HEK293 (cell line): Measurements from ENCODE around the gene MRPL18.

Experiments used
- CTCF ChIP-seq: fragments of 450-650 bp; formaldehyde crosslinking; IDR thresholded peaks from 2 replicates; pipeline ENCODE4 v1.5.1; 2016; ENCODE audit warnings: missing biosample characterization, missing genetic modification characterization
- KLF1 ChIP-seq: fragments of 450-650 bp; formaldehyde crosslinking; IDR thresholded peaks from 2 replicates; pipeline ENCODE4 v1.5.1; 2016; ENCODE audit warnings: missing biosample characterization, missing genetic modification characterization
- MZF1 ChIP-seq: fragments of 450-650 bp; formaldehyde crosslinking; IDR thresholded peaks from 2 replicates; pipeline ENCODE4 v1.5.1; 2017; ENCODE audit warnings: missing biosample characterization, missing genetic modification characterization, borderline replicate concordance
- ZIC2 ChIP-seq: fragments of 450-650 bp; formaldehyde crosslinking; IDR thresholded peaks from 2 replicates; pipeline ENCODE4 v1.5.1; 2016; ENCODE audit warnings: missing biosample characterization, missing genetic modification characterization
- ZNF274 ChIP-seq, 2 experiments: fragments of 200-500 bp in 1 of 2; fragments of 450-650 bp in 1 of 2; sonication (Bioruptor generic) in 1 of 2; formaldehyde crosslinking in 1 of 2; IDR thresholded peaks; 2 replicates each; pipeline versions ENCODE4 v1.5.1 to v1.6.1; 2014 to 2016; ENCODE audit warnings: borderline replicate concordance in 1 of 2, inconsistent platforms in 1 of 2, low read length in 1 of 2, missing biosample characterization in 1 of 2, missing genetic modification characterization in 1 of 2
- ZNF423 ChIP-seq: fragments of 450-650 bp; formaldehyde crosslinking; IDR thresholded peaks from 2 replicates; pipeline ENCODE4 v1.5.1; 2016; ENCODE audit warnings: missing biosample characterization, missing genetic modification characterization
- ZNF48 ChIP-seq: fragments of 450-650 bp; formaldehyde crosslinking; IDR thresholded peaks from 2 replicates; pipeline ENCODE4 v1.5.1; 2016; ENCODE audit warnings: missing biosample characterization, missing genetic modification characterization
- ZNF747 ChIP-seq: fragments of 450-650 bp; formaldehyde crosslinking; IDR thresholded peaks from 2 replicates; pipeline ENCODE4 v1.5.1; 2016; ENCODE audit warnings: missing biosample characterization, missing genetic modification characterization
- ZNF792 ChIP-seq: fragments of 450-650 bp; formaldehyde crosslinking; IDR thresholded peaks from 2 replicates; pipeline ENCODE4 v1.5.1; 2016; ENCODE audit warnings: missing biosample characterization, missing genetic modification characterization
- TF ChIP-seq, protein P1 (sequence below): IDR thresholded peaks from 2 replicates; pipeline ENCODE4 v1.6.1; 2011; ENCODE audit warnings: mild to moderate bottlenecking, low read depth, low read length, borderline replicate concordance

DNA sequence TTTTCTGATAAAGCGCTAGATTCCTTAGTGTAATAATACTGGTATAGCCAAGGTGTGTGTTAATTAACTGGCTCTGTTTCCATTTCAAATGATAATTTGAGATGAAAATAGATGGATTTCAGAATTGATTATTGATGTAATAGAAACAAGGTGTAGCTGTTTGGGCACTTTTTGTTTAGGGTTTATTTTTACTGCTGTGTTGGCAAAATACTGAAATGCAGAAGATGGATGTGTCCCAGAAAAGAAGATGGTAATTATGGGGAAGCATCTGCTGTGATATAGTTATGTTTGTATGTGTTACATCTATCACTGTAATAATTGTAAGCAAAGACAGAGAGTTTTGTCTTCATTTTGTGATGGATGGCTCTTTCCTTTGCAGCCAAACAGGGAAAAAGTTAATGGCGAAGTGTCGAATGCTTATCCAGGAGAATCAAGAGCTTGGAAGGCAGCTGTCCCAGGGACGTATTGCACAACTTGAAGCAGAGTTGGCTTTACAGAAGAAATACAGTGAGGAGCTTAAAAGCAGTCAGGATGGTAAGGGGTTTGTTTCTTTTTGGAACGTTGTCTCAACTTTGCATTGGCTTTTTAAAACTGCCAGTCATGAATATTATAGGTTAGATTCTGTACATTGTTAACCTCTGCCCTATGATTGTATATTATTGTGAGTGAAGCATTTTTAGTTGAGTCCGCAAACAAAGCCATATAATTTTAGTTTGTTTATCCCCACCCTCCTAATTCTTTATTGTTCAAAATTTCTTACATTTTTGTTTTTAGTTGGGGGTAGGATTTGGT is 37.0 kb upstream of the MRPL18 start:
- TF ChIP-seq ZNF48 (tag by site-specific recombination) (no peak), ZNF274 (IDR thresholded peaks at IDR 0.05; ENCODE audit: low read length) (no peak), ZNF274 (tag by site-specific recombination; IDR thresholded peaks at IDR 0.05; ENCODE audit: borderline replicate concordance) (no peak), MZF1 (tag by site-specific recombination) (no peak), CTCF (tag by site-specific recombination) (no peak), KLF1 (tag by site-specific recombination) (no peak), ZIC2 (tag by site-specific recombination) (no peak), ZNF423 (tag by site-specific recombination) (no peak), ZNF792 (tag by site-specific recombination) (no peak), ZNF747 (tag by site-specific recombination) (no peak)
- TF ChIP-seq, protein P1, sequence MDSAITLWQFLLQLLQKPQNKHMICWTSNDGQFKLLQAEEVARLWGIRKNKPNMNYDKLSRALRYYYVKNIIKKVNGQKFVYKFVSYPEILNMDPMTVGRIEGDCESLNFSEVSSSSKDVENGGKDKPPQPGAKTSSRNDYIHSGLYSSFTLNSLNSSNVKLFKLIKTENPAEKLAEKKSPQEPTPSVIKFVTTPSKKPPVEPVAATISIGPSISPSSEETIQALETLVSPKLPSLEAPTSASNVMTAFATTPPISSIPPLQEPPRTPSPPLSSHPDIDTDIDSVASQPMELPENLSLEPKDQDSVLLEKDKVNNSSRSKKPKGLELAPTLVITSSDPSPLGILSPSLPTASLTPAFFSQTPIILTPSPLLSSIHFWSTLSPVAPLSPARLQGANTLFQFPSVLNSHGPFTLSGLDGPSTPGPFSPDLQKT = no peak
